Neural progenitor cell (in vitro differentiated cells): ENCODE data around the gene MBNL2.

ENCODE experiments used
- EZH2 ChIP-seq: fragments of 200-600 bp; sonication (generic); IDR thresholded peaks from 2 replicates; pipeline ENCODE4 v1.6.1; 2017; ENCODE audit warnings: antibody characterized with exemption, mild to moderate bottlenecking, moderate library complexity
- TF ChIP-seq, protein P1 (sequence below): fragments of 200-600 bp; sonication (generic); IDR thresholded peaks from 2 replicates; pipeline ENCODE4 v1.5.1; 2017; ENCODE audit warnings: antibody characterized with exemption, mild to moderate bottlenecking

- TF ChIP-seq, protein P1, sequence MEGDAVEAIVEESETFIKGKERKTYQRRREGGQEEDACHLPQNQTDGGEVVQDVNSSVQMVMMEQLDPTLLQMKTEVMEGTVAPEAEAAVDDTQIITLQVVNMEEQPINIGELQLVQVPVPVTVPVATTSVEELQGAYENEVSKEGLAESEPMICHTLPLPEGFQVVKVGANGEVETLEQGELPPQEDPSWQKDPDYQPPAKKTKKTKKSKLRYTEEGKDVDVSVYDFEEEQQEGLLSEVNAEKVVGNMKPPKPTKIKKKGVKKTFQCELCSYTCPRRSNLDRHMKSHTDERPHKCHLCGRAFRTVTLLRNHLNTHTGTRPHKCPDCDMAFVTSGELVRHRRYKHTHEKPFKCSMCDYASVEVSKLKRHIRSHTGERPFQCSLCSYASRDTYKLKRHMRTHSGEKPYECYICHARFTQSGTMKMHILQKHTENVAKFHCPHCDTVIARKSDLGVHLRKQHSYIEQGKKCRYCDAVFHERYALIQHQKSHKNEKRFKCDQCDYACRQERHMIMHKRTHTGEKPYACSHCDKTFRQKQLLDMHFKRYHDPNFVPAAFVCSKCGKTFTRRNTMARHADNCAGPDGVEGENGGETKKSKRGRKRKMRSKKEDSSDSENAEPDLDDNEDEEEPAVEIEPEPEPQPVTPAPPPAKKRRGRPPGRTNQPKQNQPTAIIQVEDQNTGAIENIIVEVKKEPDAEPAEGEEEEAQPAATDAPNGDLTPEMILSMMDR: no peak
- TF ChIP-seq EZH2: no peak
Observed at GRCh38 chr13:97205465-97205864, 16.7 kb upstream of the MBNL2 start.
